ENCODE data around the gene SLC66A1. TPM values are rescaled to one million over a fixed set of nuclear protein-coding genes. Genes with fewer than 3 reads are reported as not detected.

Gene SLC66A1
- total RNA-seq, 1 experiment from 2014 or later = 22.5 TPM

DNA sequence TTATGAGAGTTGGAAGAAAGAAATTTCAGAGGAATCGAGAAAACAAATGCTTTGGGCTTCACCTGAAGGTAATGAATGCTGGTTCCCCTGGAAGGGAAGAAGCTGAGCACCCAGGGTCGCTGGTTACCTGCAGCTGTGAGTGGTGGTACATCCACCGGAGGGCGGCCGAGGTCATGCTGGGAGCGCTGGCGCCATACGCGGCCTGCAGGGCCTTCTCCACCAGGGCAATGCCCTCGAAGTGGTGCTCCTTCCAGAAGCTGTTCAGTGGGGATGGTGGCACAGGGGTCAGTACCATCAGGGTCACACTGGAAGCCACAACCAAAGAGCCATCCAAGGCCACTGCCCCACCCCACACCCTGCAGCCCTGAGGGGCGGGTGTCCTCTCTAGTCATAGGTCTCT is 43.7 kb upstream of the SLC66A1 start:
- Histone ChIP-seq H3K18ac (ENCODE audit: insufficient read length, low read depth, low read length) (no peak overlapping the region), H3K4ac (ENCODE audit: low read depth, low read length) (no peak overlapping the region), H3K23me2 (ENCODE audit: insufficient read length, low read depth, low read length, poor library complexity, severe bottlenecking) (no peaks in the 10 kb centered on the region), H2BK120ac (ENCODE audit: low read depth, low read length, poor library complexity, severe bottlenecking) (no peak overlapping the region), H2BK20ac (ENCODE audit: low read depth, low read length, poor library complexity, severe bottlenecking) (no peak overlapping the region), H4K91ac (ENCODE audit: insufficient read length, low read depth, low read length) (no peak overlapping the region), H3K27me3 (ENCODE audit: insufficient read depth, low read length) (no peaks in the 10 kb centered on the region), H2BK12ac (ENCODE audit: insufficient read length, low read depth, low read length) (no peak overlapping the region), H4K8ac (replicated peaks; ENCODE audit: insufficient read length, low read depth, low read length) (no peak overlapping the region), H3K23ac (ENCODE audit: insufficient read length, low read depth, low read length) (no peak overlapping the region), H3T11ph (ENCODE audit: low read length) (no peak overlapping the region), H2AFZ (ENCODE audit: low read length) (no peak overlapping the region), H2AK5ac (ENCODE audit: insufficient read length, low read length) (no peak overlapping the region), H3K4me1 (ENCODE audit: insufficient read depth, low read length) (no peaks in the 10 kb centered on the region), H2BK5ac (ENCODE audit: insufficient read length, low read length) (no peak overlapping the region), H3K9me3 (ENCODE audit: control insufficient read depth, low read depth, low read length) (no peaks in the 10 kb centered on the region), H3K14ac (ENCODE audit: insufficient read depth, low read length) (no peak overlapping the region), H2BK15ac (ENCODE audit: low read depth, low read length) (no peak overlapping the region), H3K9ac (ENCODE audit: extremely low read depth, insufficient read length, low read length) (no peak overlapping the region), H3K79me1 (ENCODE audit: insufficient read depth, low read depth, low read length, poor library complexity, severe bottlenecking) (no peaks in the 10 kb centered on the region), H4K20me1 (ENCODE audit: control insufficient read depth, insufficient read depth, insufficient read length) (no peaks in the 10 kb centered on the region), H3K56ac (ENCODE audit: insufficient read length, low read depth, low read length) (no peak overlapping the region), H3K27ac (ENCODE audit: insufficient read length, low read depth, low read length) (no peak overlapping the region), H3K79me2 (ENCODE audit: insufficient read depth, low read length) (no peaks in the 10 kb centered on the region), H3K4me2 (ENCODE audit: insufficient read depth, insufficient read length, low read length) (no peak overlapping the region), H4K5ac (ENCODE audit: insufficient read length, low read depth, low read length) (no peak overlapping the region)
- no CpG with 5 or more reads among the region's 11 CpGs for WGBS (ENCODE audit: extremely low coverage, insufficient read length, low lambda C conversion rate)
- Mint-ChIP-seq H3K27ac (no peak overlapping the region), H3K4me1 (no peaks in the 10 kb centered on the region), H3K36me3 (ENCODE audit: insufficient read depth in 1 of 3, low read depth in 3 of 3) (no peaks in the 10 kb centered on the region), H3K9me3 (no peaks in the 10 kb centered on the region), H3K4me3 (no peak overlapping the region), H3K27me3 (ENCODE audit: low read depth) (peaks cover 1% of the 10 kb centered on the region; the same call in 1 of the 2 replicates)
- TF ChIP-seq, protein P1, sequence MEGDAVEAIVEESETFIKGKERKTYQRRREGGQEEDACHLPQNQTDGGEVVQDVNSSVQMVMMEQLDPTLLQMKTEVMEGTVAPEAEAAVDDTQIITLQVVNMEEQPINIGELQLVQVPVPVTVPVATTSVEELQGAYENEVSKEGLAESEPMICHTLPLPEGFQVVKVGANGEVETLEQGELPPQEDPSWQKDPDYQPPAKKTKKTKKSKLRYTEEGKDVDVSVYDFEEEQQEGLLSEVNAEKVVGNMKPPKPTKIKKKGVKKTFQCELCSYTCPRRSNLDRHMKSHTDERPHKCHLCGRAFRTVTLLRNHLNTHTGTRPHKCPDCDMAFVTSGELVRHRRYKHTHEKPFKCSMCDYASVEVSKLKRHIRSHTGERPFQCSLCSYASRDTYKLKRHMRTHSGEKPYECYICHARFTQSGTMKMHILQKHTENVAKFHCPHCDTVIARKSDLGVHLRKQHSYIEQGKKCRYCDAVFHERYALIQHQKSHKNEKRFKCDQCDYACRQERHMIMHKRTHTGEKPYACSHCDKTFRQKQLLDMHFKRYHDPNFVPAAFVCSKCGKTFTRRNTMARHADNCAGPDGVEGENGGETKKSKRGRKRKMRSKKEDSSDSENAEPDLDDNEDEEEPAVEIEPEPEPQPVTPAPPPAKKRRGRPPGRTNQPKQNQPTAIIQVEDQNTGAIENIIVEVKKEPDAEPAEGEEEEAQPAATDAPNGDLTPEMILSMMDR (conservative IDR thresholded peaks at IDR 0.05) = no peak
- no peak for DNase-seq
